Kidney epithelial cell (primary cell): ENCODE data around the gene SAMM50. TPM values are rescaled to one million over a fixed set of nuclear protein-coding genes. Genes with fewer than 3 reads are reported as not detected.

Experiments
- DNase-seq: peaks from one replicate; pipeline ENCODE4 v3.0.0-alpha.2; 2010; ENCODE audit warnings: low read depth
- H3K27me3 ChIP-seq: 2 replicates; pipeline ENCODE4 v1.6.0; 2011; ENCODE audit warnings: low read length; ENCODE audit not compliant: control insufficient read depth, insufficient read depth
- H3K36me3 ChIP-seq: 2 replicates; pipeline ENCODE4 v1.5.1; 2011; ENCODE audit warnings: low read length; ENCODE audit not compliant: control insufficient read depth, insufficient read depth
- H3K4me3 ChIP-seq: 2 replicates; pipeline ENCODE4 v1.5.1; 2011; ENCODE audit warnings: low read depth, mild to moderate bottlenecking, control low read depth, low read length
- total RNA-seq: library from RNA; depleted of rRNA; stranded (reverse); fragments of >200 nt; gene quantifications from 2 replicates; pipeline ENCODE4 v1.2.3, GENCODE V29; 2015
- TF ChIP-seq, protein P1 (sequence below): IDR thresholded peaks from 2 replicates; pipeline ENCODE4 v1.5.1; 2011; ENCODE audit warnings: mild to moderate bottlenecking, moderate library complexity, low read length, control low read depth, inconsistent platforms; ENCODE audit not compliant: insufficient read depth, poor library complexity, severe bottlenecking

Gene SAMM50
- total RNA-seq, 1 donor from 2014 or later, result 41.4 TPM

DNA sequence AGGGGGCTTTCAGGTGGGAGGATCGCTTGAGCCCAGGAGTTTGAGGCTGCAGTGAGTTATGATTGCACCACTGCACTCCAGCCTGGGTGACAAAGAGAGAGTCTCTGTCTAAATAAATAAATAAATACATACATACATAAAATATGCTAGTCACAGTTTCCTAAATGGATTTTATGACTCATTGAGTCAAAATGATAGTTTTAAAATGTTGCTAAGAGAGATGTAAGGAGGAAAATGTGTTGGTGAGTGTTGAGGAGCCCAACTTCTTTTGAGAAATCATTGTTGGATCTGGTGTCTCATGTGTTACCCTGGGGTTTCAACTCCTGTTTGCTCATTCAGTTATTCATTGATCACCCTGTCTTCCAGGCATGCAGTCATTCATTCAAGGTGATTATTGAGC, 89.9 kb downstream of the SAMM50 start:
- no peak overlapping the region for H3K4me3 ChIP-seq
- no peaks in the 10 kb centered on the region for H3K27me3 ChIP-seq
- no peaks in the 10 kb centered on the region for H3K36me3 ChIP-seq
- DNase-seq, result no peak
- TF ChIP-seq, protein P1, sequence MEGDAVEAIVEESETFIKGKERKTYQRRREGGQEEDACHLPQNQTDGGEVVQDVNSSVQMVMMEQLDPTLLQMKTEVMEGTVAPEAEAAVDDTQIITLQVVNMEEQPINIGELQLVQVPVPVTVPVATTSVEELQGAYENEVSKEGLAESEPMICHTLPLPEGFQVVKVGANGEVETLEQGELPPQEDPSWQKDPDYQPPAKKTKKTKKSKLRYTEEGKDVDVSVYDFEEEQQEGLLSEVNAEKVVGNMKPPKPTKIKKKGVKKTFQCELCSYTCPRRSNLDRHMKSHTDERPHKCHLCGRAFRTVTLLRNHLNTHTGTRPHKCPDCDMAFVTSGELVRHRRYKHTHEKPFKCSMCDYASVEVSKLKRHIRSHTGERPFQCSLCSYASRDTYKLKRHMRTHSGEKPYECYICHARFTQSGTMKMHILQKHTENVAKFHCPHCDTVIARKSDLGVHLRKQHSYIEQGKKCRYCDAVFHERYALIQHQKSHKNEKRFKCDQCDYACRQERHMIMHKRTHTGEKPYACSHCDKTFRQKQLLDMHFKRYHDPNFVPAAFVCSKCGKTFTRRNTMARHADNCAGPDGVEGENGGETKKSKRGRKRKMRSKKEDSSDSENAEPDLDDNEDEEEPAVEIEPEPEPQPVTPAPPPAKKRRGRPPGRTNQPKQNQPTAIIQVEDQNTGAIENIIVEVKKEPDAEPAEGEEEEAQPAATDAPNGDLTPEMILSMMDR, result no peak

Other genes starting within 250 kb of the SAMM50 start
- 1.7 and 2.3 TPM in 2 replicates for gene EFCAB6, start 143.1 kb upstream of the SAMM50 start, total RNA-seq
- 1.4 and 1.8 TPM in 2 replicates for gene SULT4A1, start 92.9 kb upstream of the SAMM50 start, total RNA-seq
- not detected in 2 replicates for gene PNPLA5, start 63.4 kb upstream of the SAMM50 start, total RNA-seq
- 5.2 and 6.9 TPM in 2 replicates for gene PNPLA3, start 31.6 kb upstream of the SAMM50 start, total RNA-seq
- gene PARVB, start 68.9 kb downstream of the SAMM50 start, total RNA-seq, result 94.6 and 94.9 TPM in 2 replicates
- gene PARVG, start 225.5 kb downstream of the SAMM50 start, total RNA-seq, result not detected in 2 replicates